CD14-positive monocyte (primary cell): ENCODE measurements around the gene NLRP9. TPM values are rescaled to one million over a fixed set of nuclear protein-coding genes. Genes with fewer than 3 reads are reported as not detected.

Source experiments
- DNase-seq, 3 donors: peaks; one replicate each; pipeline ENCODE4 v3.0.0-alpha.2; 2011 to 2022
- H2AFZ ChIP-seq: 2 replicates; pipeline ENCODE4 v1.6.0; 2012; ENCODE audit warnings: mild to moderate bottlenecking, low read depth, low read length, inconsistent platforms; ENCODE audit not compliant: insufficient read depth, poor library complexity, severe bottlenecking
- H3K27ac ChIP-seq, 2 donors: 1 replicate in 1 of 2; 2 replicates in 1 of 2; pipeline ENCODE4 v1.5.1; 2012 to 2013; ENCODE audit warnings: low read length in 2 of 2, control low read depth in 1 of 2, inconsistent platforms in 1 of 2, low read depth in 1 of 2, mild to moderate bottlenecking in 1 of 2
- H3K27me3 ChIP-seq, 2 donors: one replicate each; pipeline versions ENCODE4 v1.6.0 to v1.6.1; 2011 to 2013; ENCODE audit warnings: low read length in 2 of 2; ENCODE audit not compliant: control insufficient read depth in 2 of 2, insufficient read depth in 2 of 2
- H3K36me3 ChIP-seq, 2 donors: replicated peaks in 1 of 2; 1 replicate in 1 of 2; 2 replicates in 1 of 2; pipeline versions ENCODE4 v1.5.1 to v1.6.1; 2012 to 2013; ENCODE audit warnings: low read length in 2 of 2, control low read depth in 1 of 2, inconsistent platforms in 1 of 2, mild to moderate bottlenecking in 1 of 2; ENCODE audit not compliant: insufficient read depth in 2 of 2, control insufficient read depth in 1 of 2
- H3K4me1 ChIP-seq, 2 donors: 1 replicate in 1 of 2; 2 replicates in 1 of 2; pipeline versions ENCODE4 v1.5.1 to v1.6.1; 2012 to 2013; ENCODE audit warnings: low read length in 2 of 2, control low read depth in 1 of 2, inconsistent platforms in 1 of 2, mild to moderate bottlenecking in 1 of 2, moderate library complexity in 1 of 2; ENCODE audit not compliant: insufficient read depth in 2 of 2, control insufficient read depth in 1 of 2
- H3K4me2 ChIP-seq: replicated peaks from 2 replicates; pipeline ENCODE3; 2012; ENCODE audit warnings: low read length, moderate library complexity, mild to moderate bottlenecking; ENCODE audit not compliant: poor library complexity, severe bottlenecking; ENCODE audit errors: extremely low read depth
- H3K4me3 ChIP-seq, 3 experiments: fragments of 200-600 bp in 1 of 3; sonication (generic) in 1 of 3; replicated peaks in 1 of 3; 1 replicate in 2 of 3; 2 replicates in 1 of 3; pipeline ENCODE4 v1.5.1; 2011 to 2013; ENCODE audit warnings: low read length in 3 of 3, mild to moderate bottlenecking in 3 of 3, control low read depth in 2 of 3, low read depth in 2 of 3, inconsistent platforms in 1 of 3, moderate library complexity in 1 of 3
- H3K79me2 ChIP-seq: 2 replicates; pipeline ENCODE4 v1.6.0; 2012; ENCODE audit warnings: mild to moderate bottlenecking, control low read depth, inconsistent platforms, low read length, moderate library complexity; ENCODE audit not compliant: insufficient read depth
- H3K9ac ChIP-seq: 2 replicates; pipeline ENCODE4 v1.6.0; 2017; ENCODE audit warnings: low read length, mild to moderate bottlenecking; ENCODE audit not compliant: insufficient read depth, poor library complexity, severe bottlenecking
- H3K9me3 ChIP-seq, 2 donors: replicated peaks in 1 of 2; 1 replicate in 1 of 2; 2 replicates in 1 of 2; pipeline versions ENCODE4 v1.5.1 to v1.6.1; 2012 to 2013; ENCODE audit warnings: low read length in 2 of 2, control low read depth in 1 of 2; ENCODE audit not compliant: control insufficient read depth in 1 of 2, insufficient read depth in 1 of 2
- H4K20me1 ChIP-seq: 2 replicates; pipeline ENCODE4 v1.6.0; 2012; ENCODE audit warnings: mild to moderate bottlenecking, low read length, control low read depth, moderate library complexity; ENCODE audit not compliant: insufficient read depth
- H3K27ac Mint-ChIP-seq, 7 donors: one replicate each; pipeline ENCODE4 v1.8.0; 2020; ENCODE audit warnings: mild to moderate bottlenecking in 7 of 7, mixed read lengths in 7 of 7, moderate library complexity in 6 of 7, inconsistent platforms in 2 of 7
- H3K27me3 Mint-ChIP-seq, 3 donors: one replicate each; pipeline ENCODE4 v1.8.0; 2021 to 2022; ENCODE audit warnings: low read depth in 3 of 3, mild to moderate bottlenecking in 3 of 3, mixed read lengths in 3 of 3, moderate library complexity in 3 of 3, inconsistent platforms in 1 of 3
- H3K36me3 Mint-ChIP-seq, 2 donors: one replicate each; pipeline ENCODE4 v1.8.0; 2020; ENCODE audit warnings: mixed read lengths in 2 of 2, inconsistent platforms in 1 of 2, mild to moderate bottlenecking in 1 of 2
- H3K4me1 Mint-ChIP-seq: one replicate; pipeline ENCODE4 v1.8.0; 2020; ENCODE audit warnings: mild to moderate bottlenecking, mixed read lengths
- H3K4me3 Mint-ChIP-seq, 2 donors: one replicate each; pipeline ENCODE4 v1.8.0; 2020; ENCODE audit warnings: mild to moderate bottlenecking in 2 of 2, mixed read lengths in 2 of 2, moderate library complexity in 1 of 2
- H3K9me3 Mint-ChIP-seq, 7 donors: one replicate each; pipeline ENCODE4 v1.8.0; 2020 to 2022; ENCODE audit warnings: mixed read lengths in 7 of 7, mild to moderate bottlenecking in 6 of 7, moderate library complexity in 6 of 7, inconsistent platforms in 2 of 7
- WGBS: methylation state at CpG from one replicate; pipeline ENCODE4 v1.1.5; 2013; ENCODE audit warnings: missing lambda C conversion rate; ENCODE audit not compliant: insufficient coverage; 5-methylcytosine and 5-hydroxymethylcytosine counted together
- intact Hi-C, 2 donors: fragments of 100-400 bp; cut with micrococcal nuclease; formaldehyde crosslinking; loops; one replicate each; pipeline versions ENCODE4 v1.15.0 to v1.15.1; 2023
- polyA plus RNA-seq, 3 donors: library from polyadenylated mRNA; depleted of rRNA in 1 of 3; unstranded in 2 of 3; stranded (reverse) in 1 of 3; fragments of 300-500 nt in 2 of 3; fragments of >200 nt in 1 of 3; fragmentation: Illumina TruSeq in 2 of 3; gene quantifications; 1 replicate in 2 of 3; 2 replicates in 1 of 3; pipeline ENCODE4 v1.2.3, GENCODE V29; 2012 to 2021
- TF ChIP-seq, protein P1 (sequence below): fragments of 200-600 bp; IDR thresholded peaks from one replicate; pipeline ENCODE4 v1.8.0; 2022; ENCODE audit warnings: antibody characterized with exemption, mild to moderate bottlenecking

NLRP9 gene
- polyA plus RNA-seq, 3 donors: not detected

DNA sequence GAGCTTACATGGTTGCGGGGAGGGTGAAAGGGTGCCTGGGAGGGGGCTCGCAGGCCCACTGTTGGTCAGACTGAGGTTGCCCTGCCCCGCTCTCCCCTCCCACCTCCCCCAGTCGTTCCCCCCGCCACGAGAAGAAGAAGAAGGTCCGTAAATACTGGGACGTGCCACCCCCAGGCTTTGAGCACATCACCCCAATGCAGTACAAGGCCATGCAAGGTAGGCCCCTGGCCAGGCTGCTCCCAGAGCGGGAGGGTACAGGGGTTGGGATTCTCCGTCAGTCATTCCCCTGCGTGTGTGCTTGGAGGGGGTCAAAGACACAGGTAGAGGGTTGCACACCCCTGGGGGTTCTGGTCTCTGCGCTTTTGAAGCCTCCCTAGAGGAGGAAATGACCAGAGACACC, 77.8 kb downstream of the NLRP9 start:
- peaks cover 31% of the 10 kb centered on the region for H3K4me1 Mint-ChIP-seq
- peaks cover 0 to 2% (median under 1%) of the 10 kb centered on the region in 3 donors for H3K27me3 Mint-ChIP-seq
- H3K27ac Mint-ChIP-seq: peak overlapping the region in 2 of 7 donors; percentile 51 to 74
- no peaks in the 10 kb centered on the region for H3K27me3 ChIP-seq
- TF ChIP-seq, protein P1, sequence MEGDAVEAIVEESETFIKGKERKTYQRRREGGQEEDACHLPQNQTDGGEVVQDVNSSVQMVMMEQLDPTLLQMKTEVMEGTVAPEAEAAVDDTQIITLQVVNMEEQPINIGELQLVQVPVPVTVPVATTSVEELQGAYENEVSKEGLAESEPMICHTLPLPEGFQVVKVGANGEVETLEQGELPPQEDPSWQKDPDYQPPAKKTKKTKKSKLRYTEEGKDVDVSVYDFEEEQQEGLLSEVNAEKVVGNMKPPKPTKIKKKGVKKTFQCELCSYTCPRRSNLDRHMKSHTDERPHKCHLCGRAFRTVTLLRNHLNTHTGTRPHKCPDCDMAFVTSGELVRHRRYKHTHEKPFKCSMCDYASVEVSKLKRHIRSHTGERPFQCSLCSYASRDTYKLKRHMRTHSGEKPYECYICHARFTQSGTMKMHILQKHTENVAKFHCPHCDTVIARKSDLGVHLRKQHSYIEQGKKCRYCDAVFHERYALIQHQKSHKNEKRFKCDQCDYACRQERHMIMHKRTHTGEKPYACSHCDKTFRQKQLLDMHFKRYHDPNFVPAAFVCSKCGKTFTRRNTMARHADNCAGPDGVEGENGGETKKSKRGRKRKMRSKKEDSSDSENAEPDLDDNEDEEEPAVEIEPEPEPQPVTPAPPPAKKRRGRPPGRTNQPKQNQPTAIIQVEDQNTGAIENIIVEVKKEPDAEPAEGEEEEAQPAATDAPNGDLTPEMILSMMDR: no peak
- no peak for DNase-seq
- H3K79me2 ChIP-seq: peaks cover 97% of the 10 kb centered on the region
- no peak overlapping the region for H2AFZ ChIP-seq
- H3K4me2 ChIP-seq: no peak overlapping the region
- intact Hi-C loops: no loop called here
- H4K20me1 ChIP-seq: peaks cover 100% of the 10 kb centered on the region
- no peak overlapping the region for H3K9ac ChIP-seq
- WGBS: no CpG with 5 or more reads among the region's 12 CpGs
- no peak overlapping the region for H3K4me3 Mint-ChIP-seq
- H3K9me3 ChIP-seq: no peaks in the 10 kb centered on the region
- no peak overlapping the region for H3K4me3 ChIP-seq
- peaks cover 55 to 79% of the 10 kb centered on the region in 2 donors for H3K36me3 ChIP-seq
- H3K9me3 Mint-ChIP-seq: no peaks in the 10 kb centered on the region
- H3K4me1 ChIP-seq: peaks cover 26 to 40% of the 10 kb centered on the region in 2 donors
- H3K27ac ChIP-seq: peak overlapping the region in 1 of 2 donors; percentile 54
- peaks cover 54 to 63% of the 10 kb centered on the region in 2 donors for H3K36me3 Mint-ChIP-seq

DNA sequence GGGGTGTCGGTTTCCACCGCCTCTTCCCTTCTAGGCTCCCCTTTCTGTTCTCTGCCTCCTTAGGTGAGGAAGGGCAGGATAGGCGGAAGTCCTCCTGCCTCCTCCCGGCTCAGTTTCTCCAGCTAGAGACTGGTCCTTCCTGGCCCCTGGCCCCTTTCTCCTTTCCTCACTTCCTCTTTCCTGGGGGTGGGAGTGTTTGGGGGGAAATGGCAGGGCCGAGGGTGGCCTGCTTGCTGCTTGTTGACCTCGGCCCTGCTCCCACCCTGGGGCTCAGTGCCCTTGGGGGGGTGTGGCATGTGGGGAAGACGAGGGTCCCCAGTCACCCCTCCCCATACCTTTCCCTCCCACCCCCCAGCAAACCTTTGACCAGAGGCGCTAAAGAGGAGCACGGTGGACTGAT, 78.4 kb downstream of the NLRP9 start:
- H4K20me1 ChIP-seq: peaks cover 96% of the 10 kb centered on the region
- no peaks in the 10 kb centered on the region for H3K9me3 ChIP-seq
- no peak overlapping the region for H2AFZ ChIP-seq
- H3K36me3 ChIP-seq: peaks cover 51 to 73% of the 10 kb centered on the region in 2 donors
- peaks cover 0 to 2% (median 1%) of the 10 kb centered on the region in 3 donors for H3K27me3 Mint-ChIP-seq
- H3K4me3 Mint-ChIP-seq: no peak overlapping the region
- intact Hi-C loops: loop anchor here in 1 of 2 donors (10.0 kb wide), 1 partner anchor 1465 kb away; the partner anchor contains the start of gene TSEN34
- H3K27ac ChIP-seq: peak overlapping the region in 1 of 2 donors; percentile 54
- TF ChIP-seq, protein P1: no peak
- WGBS: 92% methylated on average over 2 of the region's 9 CpGs
- no peak overlapping the region for H3K4me2 ChIP-seq
- peaks cover 26 to 40% of the 10 kb centered on the region in 2 donors for H3K4me1 ChIP-seq
- H3K27ac Mint-ChIP-seq: peak overlapping the region in 6 of 7 donors; percentile 51 to 84 (median 76)
- H3K79me2 ChIP-seq: peaks cover 99% of the 10 kb centered on the region
- H3K36me3 Mint-ChIP-seq: peaks cover 51 to 60% of the 10 kb centered on the region in 2 donors
- H3K4me3 ChIP-seq: no peak overlapping the region
- H3K9ac ChIP-seq: no peak overlapping the region
- no peaks in the 10 kb centered on the region for H3K9me3 Mint-ChIP-seq
- peaks cover 31% of the 10 kb centered on the region for H3K4me1 Mint-ChIP-seq
- H3K27me3 ChIP-seq: no peaks in the 10 kb centered on the region
- no peak for DNase-seq
